ENCODE results near the gene PRPF8.

PRPF8 gene

DNA sequence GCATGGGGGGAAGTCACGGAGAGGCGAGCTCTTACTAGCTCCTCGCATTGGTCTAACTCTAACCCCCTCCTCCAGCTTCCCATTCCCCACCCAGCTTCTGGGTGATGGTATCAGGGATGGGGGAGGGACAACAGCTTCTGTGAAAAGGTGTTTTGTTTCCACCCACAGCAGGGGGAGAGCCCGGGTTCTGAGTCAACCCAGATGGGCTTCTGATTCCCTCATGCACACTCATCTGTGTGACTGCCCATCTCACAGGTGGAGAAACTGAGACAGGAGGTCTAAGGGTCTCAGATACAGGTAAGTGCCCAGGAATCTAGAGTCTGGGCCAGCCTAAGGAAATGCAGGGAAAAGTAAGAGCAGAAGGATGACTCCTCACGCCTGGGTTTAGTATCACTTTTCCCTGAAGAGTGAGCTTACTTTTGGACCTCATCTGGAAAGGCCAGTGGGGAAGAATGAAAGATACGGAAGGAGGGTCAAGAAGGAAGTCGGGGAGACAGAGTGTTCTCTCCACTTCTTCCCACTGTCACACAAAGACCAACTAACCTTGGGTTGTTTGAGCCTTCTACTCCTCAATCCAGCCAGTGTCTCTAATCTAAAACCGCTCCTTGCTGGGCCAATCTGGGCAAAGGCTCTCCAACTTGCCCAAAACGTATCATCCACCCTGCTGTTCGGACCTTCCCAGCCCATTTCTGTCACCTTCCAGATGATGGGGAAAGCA is 28.7 kb upstream of the PRPF8 start:
- in situ Hi-C loops (cut with MboI; ENCODE audit: low pct_unique_long_range_greater_than_20kb, low sequenced_read_pairs, unreplicated experiment), result loop anchor here (25.0 kb wide), 1 partner anchor 324 kb away; the partner anchor contains the start of genes DPH1, OVCA2 and RTN4RL1
- no peak for TF ChIP-seq CTCF (IDR thresholded peaks at IDR 0.05; ENCODE audit: extremely low read depth, insufficient read depth, missing control alignments)
- no peak for DNase-seq (ENCODE audit: low spot score)

DNA sequence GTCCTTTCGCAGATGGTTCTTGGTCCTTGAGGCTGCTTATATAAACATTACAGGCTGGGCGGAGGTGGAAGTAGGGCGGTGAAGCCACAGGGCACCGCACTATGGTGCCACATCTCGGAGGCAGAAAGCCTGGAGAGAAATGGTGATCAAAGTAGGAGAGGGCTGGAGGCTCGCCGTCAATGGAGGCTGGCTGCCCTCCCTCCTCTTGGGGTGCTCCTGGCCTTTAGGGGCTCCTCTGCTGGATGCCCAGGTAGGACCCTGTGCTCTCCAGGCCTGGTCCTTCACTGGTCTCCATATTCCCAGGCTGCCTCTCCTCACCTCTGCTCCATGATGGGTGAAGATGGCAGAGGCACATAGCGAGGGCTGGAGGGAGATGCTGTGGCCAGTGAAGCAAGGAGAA is 27.6 kb upstream of the PRPF8 start:
- no peak for DNase-seq (ENCODE audit: low spot score)
- TF ChIP-seq CTCF (IDR thresholded peaks at IDR 0.05; ENCODE audit: extremely low read depth, insufficient read depth, missing control alignments), result no peak
- in situ Hi-C loops (cut with MboI; ENCODE audit: low pct_unique_long_range_greater_than_20kb, low sequenced_read_pairs, unreplicated experiment), result loop anchor here (25.0 kb wide), 1 partner anchor 325 kb away; the partner anchor contains the start of genes DPH1, OVCA2 and RTN4RL1

- TF ChIP-seq CTCF (IDR thresholded peaks at IDR 0.05; ENCODE audit: extremely low read depth, insufficient read depth, missing control alignments), result no peak
- in situ Hi-C loops (cut with MboI; ENCODE audit: low pct_unique_long_range_greater_than_20kb, low sequenced_read_pairs, unreplicated experiment), result loop anchor here (25.0 kb wide), 1 partner anchor 325 kb away; the partner anchor contains the start of genes DPH1, OVCA2 and RTN4RL1
- no peak for DNase-seq (ENCODE audit: low spot score)
These were observed 27.1 kb upstream of the PRPF8 start for GRCh38 chr17:1711804-1712203.

GRCh38 chr17:1710807-1711553 is 26.3 kb upstream of the PRPF8 start:
- in situ Hi-C loops (cut with MboI; ENCODE audit: low pct_unique_long_range_greater_than_20kb, low sequenced_read_pairs, unreplicated experiment), result loop anchor here (25.0 kb wide), 1 partner anchor 326 kb away; the partner anchor contains the start of genes DPH1, OVCA2 and RTN4RL1
- no peak for TF ChIP-seq CTCF (IDR thresholded peaks at IDR 0.05; ENCODE audit: extremely low read depth, insufficient read depth, missing control alignments)

GRCh38 chr17:1709971-1710806 is 25.5 kb upstream of the PRPF8 start, which contains the start of gene TLCD2:
TLCD2 (minus strand) TSS chr17:1710377; CDS start chr17:1710242, 135 bp downstream.
- in situ Hi-C loops (cut with MboI; ENCODE audit: low pct_unique_long_range_greater_than_20kb, low sequenced_read_pairs, unreplicated experiment), result loop anchor here (25.0 kb wide), 1 partner anchor 327 kb away; the partner anchor contains the start of genes DPH1, OVCA2 and RTN4RL1
- no peak for TF ChIP-seq CTCF (IDR thresholded peaks at IDR 0.05; ENCODE audit: extremely low read depth, insufficient read depth, missing control alignments)
- DNase-seq (ENCODE audit: low spot score), result peak; percentile 52

More at GRCh38 chr17:1710807-1711553, 26.3 kb upstream of the PRPF8 start:
- no peak for DNase-seq (ENCODE audit: low spot score)

Data from GM13977 (cell line).